NCI-H226 (cell line): Measurements from ENCODE around the gene U2AF2.

Source experiments
- DNase-seq: peaks from one replicate; pipeline ENCODE4 v3.0.0-alpha.2; 2015

The U2AF2 gene

DNA sequence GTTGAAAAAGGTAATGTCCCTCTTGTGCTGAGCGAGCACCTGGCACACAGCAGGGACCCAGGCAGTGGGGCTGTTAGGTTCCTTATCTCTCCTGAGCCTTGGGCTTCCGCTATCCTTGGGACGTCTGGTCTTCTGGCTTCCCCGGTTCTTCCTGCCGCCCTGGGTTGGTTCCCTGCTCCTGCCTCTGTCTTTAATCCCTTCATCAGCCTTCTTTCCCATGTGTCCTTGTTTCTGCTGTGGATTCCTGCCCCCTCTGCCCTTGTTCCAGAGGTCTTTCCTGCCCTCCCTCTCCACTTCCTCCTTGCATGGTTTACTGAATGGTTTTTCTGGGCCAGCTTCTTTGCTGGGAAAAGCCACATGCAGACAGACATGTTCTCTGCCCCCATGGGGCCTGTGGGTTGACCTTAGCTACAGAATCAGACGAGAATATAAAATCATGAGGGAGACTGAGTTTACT, 22.8 kb downstream of the U2AF2 start:
- DNase-seq, result no peak

DNA sequence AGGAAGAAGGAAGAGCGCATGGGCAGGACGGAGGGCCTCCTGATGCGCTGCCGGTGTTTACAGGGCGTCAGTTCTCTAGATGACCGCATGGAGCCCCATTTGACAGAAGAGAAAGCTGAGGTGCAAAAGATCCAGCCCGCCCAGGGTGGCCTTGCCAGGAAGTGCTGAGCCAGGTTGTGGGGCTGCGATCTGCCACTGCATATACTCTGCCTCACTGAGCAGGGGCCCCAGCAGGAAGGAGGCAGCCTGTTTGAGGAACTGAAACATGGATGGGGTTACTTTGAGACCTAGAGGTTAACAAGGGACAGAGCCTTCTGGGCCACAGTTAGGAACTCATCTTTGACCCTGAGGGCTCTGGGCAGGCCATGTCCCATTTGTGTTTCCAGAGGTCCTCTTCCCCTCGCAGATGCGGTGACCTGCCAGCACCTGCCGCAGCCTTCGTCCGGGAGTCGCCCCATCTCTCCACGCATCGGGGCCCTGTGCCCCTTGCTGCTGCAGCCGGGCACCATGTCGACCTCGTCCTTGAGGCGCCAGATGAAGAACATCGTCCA, 23.4 kb downstream of the U2AF2 start:
- DNase-seq, result no peak

DNA sequence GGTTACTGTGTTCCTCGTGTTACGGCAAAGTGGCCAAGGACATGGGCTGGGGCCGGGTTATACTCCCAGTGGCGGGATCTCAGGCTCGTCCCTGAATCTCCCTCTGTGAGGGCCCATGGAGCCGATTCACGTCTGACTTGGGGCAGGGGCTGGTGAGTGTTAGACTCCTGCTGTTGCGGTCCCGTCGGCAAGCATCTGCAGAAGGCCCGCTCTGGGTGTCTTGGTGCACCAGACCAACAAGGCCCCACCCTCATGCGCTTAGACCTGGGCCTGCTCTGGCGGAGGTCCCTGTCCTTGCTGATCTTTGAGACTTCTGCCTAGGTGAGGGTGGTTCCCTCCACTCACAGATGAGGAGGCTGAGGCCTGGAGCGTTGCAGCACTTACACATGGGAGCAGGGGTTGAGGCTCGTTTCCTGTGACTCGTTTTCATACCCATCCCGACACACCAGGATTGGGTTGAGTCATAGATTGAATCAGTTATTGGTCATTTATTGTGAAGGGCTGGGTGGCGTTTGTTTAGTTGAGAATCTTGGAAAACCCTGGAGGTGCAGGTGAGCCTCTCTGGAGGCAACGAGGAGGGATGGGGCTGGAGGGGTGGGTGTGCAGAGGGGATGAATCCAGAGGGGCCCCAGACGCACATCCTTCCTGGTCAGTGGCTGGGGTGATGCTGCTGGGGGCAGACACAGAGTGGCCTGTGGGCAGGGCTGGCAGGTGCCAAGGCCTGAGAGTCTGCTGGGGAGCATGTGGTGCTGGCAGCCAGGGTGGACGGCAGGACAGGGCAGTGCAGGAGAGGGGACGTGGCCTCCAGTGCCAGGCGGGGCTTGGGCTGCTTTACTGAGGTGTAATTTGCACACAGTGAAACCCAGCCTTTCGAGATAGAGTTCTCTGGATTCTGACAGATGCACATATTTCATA, 24.8 kb downstream of the U2AF2 start:
- no peak for DNase-seq

GRCh38 chr19:55680339-55681130, 25.7 kb downstream of the U2AF2 start:
- no peak for DNase-seq

DNA sequence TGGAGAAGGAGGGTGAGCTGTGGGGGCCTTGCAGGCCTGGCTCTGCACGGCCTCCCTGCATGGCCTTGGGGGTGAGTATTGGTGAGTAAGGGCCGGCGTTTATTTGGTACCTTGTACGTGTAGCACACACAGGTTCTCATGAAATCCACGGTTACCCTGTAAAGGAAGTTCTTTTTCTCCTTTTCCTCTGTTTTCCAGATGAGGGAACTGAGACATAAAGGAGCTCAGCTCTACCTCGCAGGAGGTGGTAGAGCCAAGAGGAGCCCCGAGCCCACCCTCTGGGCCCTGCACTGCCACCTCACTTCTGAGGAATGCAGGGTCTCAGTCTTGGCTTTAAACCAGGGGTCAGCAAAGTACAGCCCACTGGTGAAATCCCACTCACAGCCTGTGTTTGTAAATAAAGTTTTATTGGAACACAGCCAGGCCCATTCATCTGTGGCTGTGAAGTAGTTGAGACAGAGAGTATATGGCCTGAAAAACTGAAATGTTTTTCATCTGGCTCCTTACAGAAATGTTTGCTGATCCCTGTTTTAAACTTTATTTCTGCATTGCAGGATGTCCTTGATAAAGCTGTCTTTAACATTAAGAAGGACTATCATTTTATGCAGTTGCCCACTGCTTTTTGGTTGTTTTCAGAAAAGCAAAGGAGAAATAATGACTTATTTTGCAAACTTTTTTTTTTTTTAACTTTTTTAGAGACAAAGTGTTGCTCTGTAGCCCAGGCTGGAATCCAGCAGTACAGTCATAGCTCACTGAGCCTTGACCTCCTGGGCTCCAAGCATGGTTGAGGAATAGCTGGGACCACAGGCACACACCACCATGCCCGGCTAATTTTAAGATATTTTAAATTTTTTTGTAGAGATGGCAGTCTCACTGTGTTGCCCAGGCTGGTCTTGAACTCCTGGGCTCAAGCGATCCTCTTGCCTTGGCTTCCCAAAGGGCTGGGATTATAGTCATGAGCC, 26.6 kb downstream of the U2AF2 start:
- no peak for DNase-seq

DNA sequence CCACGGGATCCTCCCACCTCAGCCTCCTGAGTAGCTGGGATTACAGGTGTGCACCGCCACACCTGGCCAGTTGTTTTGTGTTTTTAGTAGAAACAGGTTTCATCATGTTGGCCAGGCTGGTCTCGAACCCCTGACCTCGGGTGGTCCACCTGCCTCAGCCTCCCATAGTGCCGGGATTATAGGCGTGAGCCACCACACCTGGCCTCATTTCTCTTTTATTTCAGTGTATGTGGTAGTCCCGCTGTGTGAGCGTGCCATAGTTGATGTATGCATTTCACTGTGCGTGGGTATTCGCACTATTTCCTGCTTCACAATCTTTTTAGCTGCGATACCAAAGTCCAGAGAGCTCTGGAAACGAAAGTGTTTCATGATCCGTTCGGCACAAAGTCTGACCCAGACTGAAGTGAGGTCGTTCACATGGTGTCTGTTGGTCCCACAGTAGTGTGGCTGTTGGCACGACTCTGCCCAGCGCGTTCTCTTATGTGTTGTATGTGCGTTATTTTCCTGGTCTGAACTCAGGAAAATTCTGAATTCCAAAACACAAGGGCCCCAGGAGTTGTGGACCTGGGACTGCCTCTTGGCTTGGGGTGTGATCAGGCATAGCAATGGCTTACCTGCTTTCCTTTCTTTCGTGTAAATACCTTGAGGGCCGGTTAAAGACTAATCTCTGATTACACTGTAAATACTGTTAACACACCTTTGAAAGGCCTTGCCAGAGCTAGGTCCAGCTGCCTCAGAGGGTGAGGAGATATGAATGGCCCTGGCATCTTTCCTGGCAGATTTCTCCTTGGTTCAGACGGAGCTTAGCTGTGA, 28.8 kb downstream of the U2AF2 start:
- DNase-seq, result no peak

DNA sequence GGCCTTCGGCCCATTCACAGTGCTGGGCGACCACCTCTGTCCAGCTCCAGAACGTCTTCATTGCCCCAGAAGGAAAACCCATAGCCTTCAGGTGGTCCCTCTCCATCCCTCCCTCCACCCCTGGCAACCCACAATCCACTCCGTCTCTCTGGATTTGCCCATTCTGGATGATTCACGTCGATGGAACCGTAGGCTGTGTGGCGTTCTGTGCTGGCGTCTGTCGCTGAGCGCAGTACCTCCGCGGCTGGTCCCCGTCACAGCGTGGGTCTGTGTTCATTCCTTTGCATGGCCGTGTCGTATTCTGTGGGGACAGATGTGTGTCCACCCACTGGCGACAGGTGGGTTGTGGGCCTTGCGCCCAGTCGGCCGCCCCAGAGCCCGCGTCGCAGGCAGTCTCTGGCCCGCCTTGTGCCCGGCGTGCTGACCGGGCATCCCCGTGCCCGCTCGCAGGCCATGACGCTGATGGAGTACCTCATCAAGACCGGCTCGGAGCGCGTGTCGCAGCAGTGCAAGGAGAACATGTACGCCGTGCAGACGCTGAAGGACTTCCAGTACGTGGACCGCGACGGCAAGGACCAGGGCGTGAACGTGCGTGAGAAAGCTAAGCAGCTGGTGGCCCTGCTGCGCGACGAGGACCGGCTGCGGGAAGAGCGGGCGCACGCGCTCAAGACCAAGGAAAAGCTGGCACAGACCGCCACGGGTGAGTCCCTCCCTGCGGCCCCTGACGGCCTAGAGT, 30.3 kb downstream of the U2AF2 start:
- no peak for DNase-seq

DNA sequence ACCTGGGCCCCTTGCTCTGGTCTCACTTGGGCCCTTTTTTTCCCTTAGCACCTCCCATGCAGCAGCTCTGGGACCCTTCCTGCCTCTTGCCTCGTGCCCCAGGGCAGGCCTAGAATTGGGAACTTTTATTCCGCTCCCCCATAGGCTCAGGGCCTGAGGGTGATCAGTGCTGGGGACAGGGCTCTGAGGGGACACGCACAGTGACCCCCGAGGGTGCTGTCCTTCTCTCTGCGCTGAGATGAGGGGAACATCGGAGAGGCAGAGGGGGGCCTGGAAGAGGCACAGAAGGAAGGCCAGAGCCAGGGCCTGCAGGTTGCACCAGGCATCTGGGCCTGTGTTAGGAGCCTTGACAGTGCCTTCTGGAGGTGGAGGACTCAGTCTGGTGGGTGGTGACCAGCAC, 30.9 kb downstream of the U2AF2 start:
- no peak for DNase-seq

DNA sequence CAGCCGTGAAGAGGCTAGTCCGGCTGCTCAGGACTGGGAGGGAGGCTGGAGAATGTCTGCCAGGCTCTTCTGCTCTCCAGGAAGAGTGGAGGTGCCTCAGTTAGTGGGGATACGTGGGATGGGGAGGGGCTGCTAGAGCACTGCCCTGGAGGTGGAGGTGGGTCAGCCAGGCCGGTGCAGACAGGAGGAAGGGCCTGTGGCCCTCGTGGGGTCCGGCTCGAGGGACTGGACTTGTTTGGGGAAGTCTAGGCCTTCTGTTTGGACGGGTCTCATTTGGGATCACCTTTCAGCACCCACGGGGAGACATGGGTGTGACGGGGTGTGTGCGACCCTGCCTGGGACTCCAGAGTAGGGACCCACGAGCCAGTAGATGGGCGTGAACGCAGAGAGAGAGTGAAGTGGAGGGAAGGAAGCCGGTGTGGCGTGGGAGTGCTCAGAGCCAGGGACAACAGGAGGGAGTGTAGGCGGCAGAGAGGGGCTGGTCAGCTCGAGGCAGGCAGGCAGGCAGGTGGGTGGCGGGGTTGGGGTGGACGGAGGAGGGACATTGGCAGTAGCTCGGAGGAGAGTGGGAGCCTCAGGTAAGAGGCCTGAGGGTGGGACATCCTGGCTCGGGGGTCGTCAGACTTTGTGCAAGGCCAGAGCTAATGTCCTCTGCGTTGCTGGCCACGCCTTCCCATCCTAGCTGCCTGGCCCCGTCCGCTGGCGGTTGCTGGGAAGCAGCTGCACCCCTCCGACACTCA, 31.6 kb downstream of the U2AF2 start:
- no peak for DNase-seq

DNA sequence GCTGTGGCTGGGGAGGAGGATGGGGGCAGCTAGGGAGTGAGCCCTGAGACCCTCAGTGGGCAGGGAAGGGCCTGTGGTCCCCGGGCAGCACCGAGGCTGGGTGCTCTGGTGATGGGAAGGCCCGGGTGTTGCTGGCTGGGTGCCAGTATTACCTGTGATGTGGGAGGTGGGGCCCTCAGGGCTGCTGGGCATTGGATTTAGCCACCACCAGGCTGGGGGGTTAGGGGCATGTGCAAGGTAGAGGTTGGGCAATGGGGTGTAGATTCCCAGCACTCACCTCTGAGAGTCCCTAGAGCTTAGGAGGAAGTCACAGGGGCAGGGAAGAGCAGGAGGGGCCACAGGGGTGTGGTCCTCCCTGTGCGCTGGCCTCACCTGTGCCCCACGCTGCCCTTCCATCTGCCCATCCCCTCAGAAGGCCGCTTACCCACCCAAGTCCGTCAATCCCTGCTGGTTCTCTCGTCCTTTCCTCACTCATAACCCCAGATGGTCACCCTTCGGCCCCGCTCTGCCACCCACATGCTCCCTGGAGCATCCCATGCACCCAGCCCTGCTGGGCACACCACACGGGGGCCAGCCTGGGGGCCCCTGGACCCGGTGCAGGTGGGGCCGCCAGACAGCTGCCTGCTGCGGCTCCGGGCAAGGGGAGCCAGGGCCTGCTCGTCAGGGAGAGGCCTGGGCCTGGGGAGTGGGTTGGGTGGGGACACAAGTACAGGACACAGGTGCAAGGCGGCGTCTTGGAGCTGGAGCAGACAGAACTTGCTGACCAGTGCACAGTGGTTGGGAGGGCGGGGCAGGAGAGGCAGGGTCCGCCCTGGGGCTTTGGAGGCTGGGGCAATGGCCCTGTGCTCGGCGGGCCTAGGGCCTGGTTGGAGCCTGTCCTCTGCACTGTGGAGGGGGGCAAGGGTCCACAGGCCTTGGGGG, 32.7 kb downstream of the U2AF2 start:
- DNase-seq, result no peak

DNA sequence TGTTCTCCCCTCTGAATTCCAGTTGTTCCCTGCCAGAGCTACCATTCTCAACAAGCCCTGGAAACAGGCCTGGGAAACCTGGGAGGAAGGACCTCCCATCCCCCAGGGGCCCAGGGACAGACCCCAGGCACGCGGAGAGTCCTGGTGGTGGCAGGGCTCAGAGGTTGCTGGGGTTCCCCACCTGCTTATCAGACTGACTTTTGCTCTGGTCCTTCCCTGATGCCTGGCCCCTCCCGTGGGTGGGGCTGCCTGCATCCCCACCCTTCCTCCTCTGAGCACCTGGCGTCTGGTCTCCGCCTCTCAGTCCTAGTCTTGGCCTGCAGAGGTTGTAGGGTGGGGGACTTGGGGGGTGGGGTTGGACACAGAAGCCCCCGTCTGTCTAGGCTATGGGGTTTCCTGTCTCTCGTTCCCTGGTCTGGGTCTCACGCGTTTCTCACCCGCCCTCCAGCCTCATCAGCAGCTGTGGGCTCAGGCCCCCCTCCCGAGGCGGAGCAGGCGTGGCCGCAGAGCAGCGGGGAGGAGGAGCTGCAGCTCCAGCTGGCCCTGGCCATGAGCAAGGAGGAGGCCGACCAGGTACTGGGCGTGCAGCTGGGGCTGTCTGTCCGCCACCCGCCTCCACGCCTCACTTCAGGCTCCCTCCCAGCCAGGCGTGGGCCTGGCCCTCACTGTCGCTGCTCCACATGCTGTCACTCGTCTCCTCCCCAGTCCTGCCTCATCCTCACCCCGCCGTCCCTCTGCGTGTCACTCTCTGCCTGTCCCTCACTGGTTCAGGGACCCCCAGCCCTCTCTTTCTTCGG, 33.8 kb downstream of the U2AF2 start:
- no peak for DNase-seq

- DNase-seq, result no peak
Measured at GRCh38 chr19:55689411-55690108, 34.7 kb downstream of the U2AF2 start.

GRCh38 chr19:55690109-55690768, 35.4 kb downstream of the U2AF2 start:
- no peak for DNase-seq

DNA sequence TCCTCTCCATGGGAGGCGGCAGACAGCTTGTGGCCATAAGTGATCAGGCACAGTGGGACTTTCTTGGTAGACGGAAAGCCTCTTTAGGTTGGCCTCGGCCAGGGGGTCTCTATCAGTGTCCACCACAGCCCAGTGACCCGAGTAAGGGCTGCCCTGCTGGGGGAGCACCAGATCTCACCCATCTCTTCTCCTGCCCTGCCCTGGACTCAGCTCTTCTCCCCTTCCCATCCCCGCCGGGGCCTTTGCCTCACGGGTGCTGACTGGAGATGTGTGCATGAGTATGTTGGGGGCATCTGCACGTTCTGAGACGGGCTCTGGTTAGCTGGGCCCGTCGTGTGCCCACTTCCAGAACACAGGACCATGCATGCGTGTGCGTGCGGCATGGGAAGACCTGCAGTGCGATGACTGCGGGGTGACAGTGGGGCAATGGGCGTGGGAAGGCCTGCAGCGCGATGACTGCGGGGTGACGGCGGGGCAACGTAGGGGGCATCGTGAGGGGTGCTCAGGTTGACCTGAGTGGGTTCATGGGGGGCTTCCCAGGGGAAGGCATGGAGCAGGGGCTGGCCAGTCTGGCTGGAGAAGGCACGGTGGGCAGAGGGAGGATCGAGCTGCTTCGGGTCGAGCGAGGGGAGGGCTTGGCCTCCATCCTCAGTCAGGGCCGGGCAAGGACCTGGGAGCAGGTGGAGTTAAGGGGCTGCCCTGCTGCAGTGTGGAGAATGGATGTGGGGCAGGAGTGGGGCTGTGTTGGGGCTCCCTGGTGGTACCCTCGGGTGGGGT, 36.1 kb downstream of the U2AF2 start:
- DNase-seq, result no peak

- DNase-seq, result no peak
Measured at GRCh38 chr19:55691561-55692481, 37.0 kb downstream of the U2AF2 start.
